Neural crest cell (in vitro differentiated cells): ENCODE data around the gene USP10. TPM values are rescaled to one million over a fixed set of nuclear protein-coding genes. Genes with fewer than 3 reads are reported as not detected.
"Not testable (repeated sequence)": the region's sequence is repeated elsewhere in the genome, so short reads cannot be mapped to it uniquely, and the experiment has no call there.

Source experiments
- DNase-seq: peaks from one replicate; pipeline ENCODE4 v3.0.0; 2021; ENCODE audit warnings: low read depth, mixed read lengths, low spot score
- H3K27ac Mint-ChIP-seq: one replicate; pipeline ENCODE4 v1.8.0; 2021; ENCODE audit warnings: mild to moderate bottlenecking, mixed read lengths; ENCODE audit not compliant: unreplicated experiment
- H3K27me3 Mint-ChIP-seq: 2 replicates; pipeline ENCODE4 v1.8.0; 2021; ENCODE audit warnings: low read depth, mild to moderate bottlenecking, mixed read lengths
- H3K36me3 Mint-ChIP-seq: 2 replicates; pipeline ENCODE4 v1.8.0; 2021; ENCODE audit warnings: low read depth, mild to moderate bottlenecking, mixed read lengths
- H3K4me1 Mint-ChIP-seq: 2 replicates; pipeline ENCODE4 v1.8.0; 2021; ENCODE audit warnings: mixed read lengths
- H3K4me3 Mint-ChIP-seq: one replicate; pipeline ENCODE4 v1.8.0; 2021; ENCODE audit warnings: mild to moderate bottlenecking, mixed read lengths
- H3K9me3 Mint-ChIP-seq: 2 replicates; pipeline ENCODE4 v1.8.0; 2021; ENCODE audit warnings: mixed read lengths
- CTCF ChIP-seq: fragments of 200-600 bp; sonication (generic); conservative IDR thresholded peaks from 2 replicates; pipeline ENCODE4 v1.5.0; 2021; ENCODE audit warnings: antibody characterized with exemption, mild to moderate bottlenecking
- total RNA-seq: library from RNA; stranded (reverse); gene quantifications from 2 replicates; pipeline ENCODE4 v1.2.1, GENCODE V29; 2021

USP10 gene
- total RNA-seq, 1 donor from 2014 or later: 149 TPM

DNA sequence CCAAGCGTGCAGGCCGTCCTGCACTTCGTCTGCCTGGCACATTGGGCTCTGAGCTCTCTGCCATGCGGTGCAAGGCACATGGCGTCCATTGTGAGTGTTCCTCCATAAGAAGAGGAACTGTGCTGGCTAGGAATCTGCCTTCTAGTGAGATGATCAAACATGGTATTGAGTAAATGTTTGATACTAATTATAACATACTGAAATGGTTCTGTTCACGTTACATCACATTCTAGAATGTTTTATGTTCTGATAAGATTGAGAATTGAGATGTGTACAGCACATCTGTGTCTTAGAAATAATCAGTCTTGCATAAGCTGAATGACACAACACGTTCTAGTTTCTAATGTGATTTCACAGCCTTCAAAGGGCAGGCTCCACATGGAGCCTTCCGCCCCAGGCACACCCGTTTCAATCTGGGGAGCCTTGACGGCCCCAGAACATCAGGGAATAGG, 42.9 kb downstream of the USP10 start:
- no peak for DNase-seq
- TF ChIP-seq CTCF: no peak
- no peak overlapping the region for H3K4me3 Mint-ChIP-seq
- H3K27ac Mint-ChIP-seq: no peak overlapping the region
- no peaks in the 10 kb centered on the region for H3K36me3 Mint-ChIP-seq
- H3K27me3 Mint-ChIP-seq: no peaks in the 10 kb centered on the region
- no peaks in the 10 kb centered on the region for H3K9me3 Mint-ChIP-seq
- peaks cover 35% of the 10 kb centered on the region for H3K4me1 Mint-ChIP-seq

GRCh38 chr16:84746231-84746630, 46.4 kb downstream of the USP10 start:
- Mint-ChIP-seq H3K27me3 (no peaks in the 10 kb centered on the region), H3K4me1 (peaks cover 29% of the 10 kb centered on the region), H3K9me3 (no peaks in the 10 kb centered on the region), H3K27ac (no peak overlapping the region), H3K36me3 (no peaks in the 10 kb centered on the region), H3K4me3 (no peak overlapping the region)
- DNase-seq: no peak
- TF ChIP-seq CTCF: no peak

GRCh38 chr16:84746875-84747274, 47.1 kb downstream of the USP10 start:
- peak; percentile 54 for TF ChIP-seq CTCF
- H3K27ac Mint-ChIP-seq: no peak overlapping the region
- no peaks in the 10 kb centered on the region for H3K36me3 Mint-ChIP-seq
- no peak for DNase-seq
- no peaks in the 10 kb centered on the region for H3K27me3 Mint-ChIP-seq
- no peak overlapping the region for H3K4me3 Mint-ChIP-seq
- peaks cover 24% of the 10 kb centered on the region for H3K4me1 Mint-ChIP-seq
- H3K9me3 Mint-ChIP-seq: no peaks in the 10 kb centered on the region

DNA sequence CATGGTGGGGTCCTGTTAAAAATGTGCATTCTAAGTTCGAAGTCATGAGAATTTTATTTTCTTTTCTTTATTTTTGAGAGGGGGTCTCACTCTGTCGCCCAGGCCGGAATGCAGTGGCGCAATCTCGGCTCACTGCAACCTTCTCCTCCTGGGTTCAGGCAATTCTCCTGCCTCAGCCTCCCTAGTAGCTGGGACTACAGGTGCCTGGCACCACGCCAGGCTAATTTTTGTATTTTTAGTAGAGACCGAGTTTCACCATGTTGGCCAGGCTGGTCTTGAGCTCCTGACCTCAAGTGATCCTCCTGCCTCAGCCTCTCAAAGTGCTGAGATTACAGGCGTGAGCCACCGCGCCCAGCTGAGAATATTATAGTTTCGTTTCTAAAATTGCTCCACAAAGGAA, 48.4 kb downstream of the USP10 start:
- not testable (repeated sequence) for H3K27ac Mint-ChIP-seq, DNase-seq, H3K9me3 Mint-ChIP-seq, H3K36me3 Mint-ChIP-seq, H3K27me3 Mint-ChIP-seq, H3K4me3 Mint-ChIP-seq
- peaks cover 21% of the 10 kb centered on the region for H3K4me1 Mint-ChIP-seq

DNA sequence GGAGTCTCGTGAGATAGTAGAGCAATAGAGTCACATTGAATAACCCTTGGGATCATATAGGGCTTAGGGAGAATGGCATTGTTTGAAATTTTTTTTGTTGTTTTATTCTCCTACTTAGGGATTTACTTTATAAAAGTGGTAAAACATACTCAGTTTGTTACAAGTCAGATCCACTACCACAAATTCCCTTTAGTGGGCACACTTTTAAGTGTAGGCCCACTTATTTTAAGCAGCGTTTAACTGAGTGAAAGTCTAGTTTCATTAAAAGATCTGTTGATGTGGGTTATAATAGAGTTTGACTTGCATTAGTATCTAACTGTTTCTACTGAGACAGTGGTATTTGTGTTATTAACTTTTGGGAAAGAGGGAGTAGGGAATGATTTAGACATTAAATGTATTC, 49.3 kb downstream of the USP10 start:
- Mint-ChIP-seq H3K27me3 (no peaks in the 10 kb centered on the region), H3K36me3 (no peaks in the 10 kb centered on the region), H3K4me1 (peaks cover 26% of the 10 kb centered on the region), H3K9me3 (no peaks in the 10 kb centered on the region), H3K27ac (no peak overlapping the region), H3K4me3 (no peak overlapping the region)
- no peak for TF ChIP-seq CTCF
- no peak for DNase-seq

- no peaks in the 10 kb centered on the region for H3K27me3 Mint-ChIP-seq
- peaks cover 32% of the 10 kb centered on the region for H3K4me1 Mint-ChIP-seq
- no peak for TF ChIP-seq CTCF
- no peak overlapping the region for H3K27ac Mint-ChIP-seq
- H3K9me3 Mint-ChIP-seq: no peaks in the 10 kb centered on the region
- no peak for DNase-seq
- no peak overlapping the region for H3K4me3 Mint-ChIP-seq
- no peaks in the 10 kb centered on the region for H3K36me3 Mint-ChIP-seq
These were observed 50.0 kb downstream of the USP10 start for GRCh38 chr16:84749815-84750214.
